Measurements from ENCODE around the gene PHF14. TPM values are rescaled to one million over a fixed set of nuclear protein-coding genes. Genes with fewer than 3 reads are reported as not detected.

The PHF14 gene
- total RNA-seq, 1 experiment from 2014 or later: 50.8 TPM

DNA sequence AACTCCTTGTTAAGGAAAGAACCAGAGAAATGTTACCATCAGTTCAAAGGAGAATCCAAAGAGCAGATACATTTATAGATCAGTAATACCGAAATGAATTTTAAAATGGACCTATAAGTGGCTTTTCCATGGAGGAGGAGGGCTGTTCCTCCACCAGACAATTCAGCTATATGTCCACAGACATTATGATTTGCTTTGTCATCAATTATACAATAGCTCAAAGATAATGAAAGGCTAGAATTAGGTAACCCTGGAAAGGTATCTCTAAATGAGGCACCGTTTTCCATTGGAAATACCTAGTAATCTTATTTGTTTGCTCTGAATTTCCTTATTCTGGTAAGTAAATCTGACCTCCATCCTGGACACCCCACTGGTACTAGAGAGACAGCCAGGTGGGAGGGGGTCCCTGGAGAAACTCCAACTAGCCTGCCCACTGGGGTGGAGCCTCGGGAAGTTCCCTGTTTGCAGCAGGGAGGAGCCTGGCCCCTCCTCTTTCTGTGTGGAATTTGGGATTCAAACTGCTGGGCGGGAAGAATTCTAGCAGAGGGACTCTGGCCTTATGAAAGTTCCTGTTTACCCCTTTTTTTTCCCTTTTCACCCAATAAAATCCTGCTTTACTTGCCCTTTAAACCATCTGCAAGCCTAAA is 218.0 kb downstream of the PHF14 start:
- H3K4me2 ChIP-seq (ENCODE audit: insufficient read depth, insufficient read length, low read length): no peak overlapping the region
- H3K9me3 Mint-ChIP-seq: peaks cover 8 to 14% of the 10 kb centered on the region in 2 experiments; a peak in 4 of 5 replicates
- no peak overlapping the region for H3K27ac ChIP-seq (ENCODE audit: insufficient read length, low read depth, low read length)

More for the DNA sequence above, 218.0 kb downstream of the PHF14 start:
- peak overlapping the region in 1 of 3 experiments; percentile 96; a peak in 3 of 7 replicates for H3K27ac Mint-ChIP-seq
- H3K9me3 ChIP-seq (ENCODE audit: control insufficient read depth, low read depth, low read length): no peaks in the 10 kb centered on the region
- H2BK12ac ChIP-seq (ENCODE audit: insufficient read length, low read depth, low read length): no peak overlapping the region
- no peaks in the 10 kb centered on the region for H3K79me2 ChIP-seq (ENCODE audit: insufficient read depth, low read length)
- H3K36me3 Mint-ChIP-seq (ENCODE audit: insufficient read depth in 1 of 3, low read depth in 3 of 3): peaks cover 0 to 11% (median 0%) of the 10 kb centered on the region in 3 experiments; a peak in 4 of 7 replicates
- peaks cover 16% of the 10 kb centered on the region; the same call in 1 of the 2 replicates for H3K27me3 ChIP-seq (ENCODE audit: insufficient read depth, low read length)
- no peak overlapping the region for H3K14ac ChIP-seq (ENCODE audit: insufficient read depth, low read length)
- H3K18ac ChIP-seq (ENCODE audit: insufficient read length, low read depth, low read length): no peak overlapping the region
- WGBS (ENCODE audit: extremely low coverage, insufficient read length, low lambda C conversion rate): no CpG with 5 or more reads among the region's 4 CpGs
- H3K4me1 ChIP-seq (ENCODE audit: insufficient read depth, low read length): peaks cover 4% of the 10 kb centered on the region; the same call in 1 of the 2 replicates
- no peak overlapping the region for H3K23ac ChIP-seq (ENCODE audit: insufficient read length, low read depth, low read length)
- TF ChIP-seq, protein P1, sequence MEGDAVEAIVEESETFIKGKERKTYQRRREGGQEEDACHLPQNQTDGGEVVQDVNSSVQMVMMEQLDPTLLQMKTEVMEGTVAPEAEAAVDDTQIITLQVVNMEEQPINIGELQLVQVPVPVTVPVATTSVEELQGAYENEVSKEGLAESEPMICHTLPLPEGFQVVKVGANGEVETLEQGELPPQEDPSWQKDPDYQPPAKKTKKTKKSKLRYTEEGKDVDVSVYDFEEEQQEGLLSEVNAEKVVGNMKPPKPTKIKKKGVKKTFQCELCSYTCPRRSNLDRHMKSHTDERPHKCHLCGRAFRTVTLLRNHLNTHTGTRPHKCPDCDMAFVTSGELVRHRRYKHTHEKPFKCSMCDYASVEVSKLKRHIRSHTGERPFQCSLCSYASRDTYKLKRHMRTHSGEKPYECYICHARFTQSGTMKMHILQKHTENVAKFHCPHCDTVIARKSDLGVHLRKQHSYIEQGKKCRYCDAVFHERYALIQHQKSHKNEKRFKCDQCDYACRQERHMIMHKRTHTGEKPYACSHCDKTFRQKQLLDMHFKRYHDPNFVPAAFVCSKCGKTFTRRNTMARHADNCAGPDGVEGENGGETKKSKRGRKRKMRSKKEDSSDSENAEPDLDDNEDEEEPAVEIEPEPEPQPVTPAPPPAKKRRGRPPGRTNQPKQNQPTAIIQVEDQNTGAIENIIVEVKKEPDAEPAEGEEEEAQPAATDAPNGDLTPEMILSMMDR (conservative IDR thresholded peaks at IDR 0.05): no peak
- peaks cover 45 to 65% of the 10 kb centered on the region in 2 experiments for H3K4me1 Mint-ChIP-seq
- H4K8ac ChIP-seq (replicated peaks; ENCODE audit: insufficient read length, low read depth, low read length): no peak overlapping the region
- no peak overlapping the region for H2BK15ac ChIP-seq (ENCODE audit: low read depth, low read length)
- no peak overlapping the region for H2AFZ ChIP-seq (ENCODE audit: low read length)
- H3K4me3 Mint-ChIP-seq: no peak overlapping the region
- H3K9ac ChIP-seq (ENCODE audit: extremely low read depth, insufficient read length, low read length): no peak overlapping the region
- H2AK5ac ChIP-seq (ENCODE audit: insufficient read length, low read length): no peak overlapping the region
- no peak overlapping the region for H3T11ph ChIP-seq (ENCODE audit: low read length)
- no peak overlapping the region for H2BK20ac ChIP-seq (ENCODE audit: low read depth, low read length, poor library complexity, severe bottlenecking)
- H4K5ac ChIP-seq (ENCODE audit: insufficient read length, low read depth, low read length): no peak overlapping the region
- H3K56ac ChIP-seq (ENCODE audit: insufficient read length, low read depth, low read length): no peak overlapping the region
- peak; percentile 79 for DNase-seq
- no peaks in the 10 kb centered on the region for H4K20me1 ChIP-seq (ENCODE audit: control insufficient read depth, insufficient read depth, insufficient read length)
- no peaks in the 10 kb centered on the region for H3K23me2 ChIP-seq (ENCODE audit: insufficient read length, low read depth, low read length, poor library complexity, severe bottlenecking)
- H3K4ac ChIP-seq (ENCODE audit: low read depth, low read length): no peak overlapping the region
- no peaks in the 10 kb centered on the region for H3K79me1 ChIP-seq (ENCODE audit: insufficient read depth, low read depth, low read length, poor library complexity, severe bottlenecking)
- H4K91ac ChIP-seq (ENCODE audit: insufficient read length, low read depth, low read length): no peak overlapping the region
- no peak overlapping the region for H2BK120ac ChIP-seq (ENCODE audit: low read depth, low read length, poor library complexity, severe bottlenecking)
- peaks cover 95% of the 10 kb centered on the region for H3K27me3 Mint-ChIP-seq (ENCODE audit: low read depth)
- no peak overlapping the region for H2BK5ac ChIP-seq (ENCODE audit: insufficient read length, low read length)

Measured in H9 (cell line).